ENCODE data around the gene ADARB2. TPM values are rescaled to one million over a fixed set of nuclear protein-coding genes. Genes with fewer than 3 reads are reported as not detected.

Gene ADARB2
- total RNA-seq, 1 donor from 2014 or later, result 0.37 TPM

DNA sequence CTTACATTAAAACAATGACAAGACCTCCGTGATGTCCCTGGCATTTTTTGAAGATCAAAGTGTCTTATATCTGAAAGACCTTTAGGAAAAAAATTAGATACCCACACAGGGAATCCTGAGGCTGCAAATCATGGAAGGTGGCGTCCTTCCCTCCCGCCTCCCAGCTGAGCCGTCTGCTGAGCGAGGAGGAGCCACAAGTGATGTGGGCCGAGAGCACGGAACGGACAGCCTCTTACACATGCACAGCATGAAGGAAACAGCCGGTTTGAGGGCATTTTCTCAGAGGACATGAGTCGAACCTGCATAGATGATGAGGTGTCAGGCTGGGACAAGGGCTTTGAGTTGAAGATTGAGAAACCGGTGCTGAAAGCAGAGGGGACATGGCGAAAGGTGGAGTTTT, 163.3 kb downstream of the ADARB2 start:
- intact Hi-C loops (cut with micrococcal nuclease), result no loop called here

DNA sequence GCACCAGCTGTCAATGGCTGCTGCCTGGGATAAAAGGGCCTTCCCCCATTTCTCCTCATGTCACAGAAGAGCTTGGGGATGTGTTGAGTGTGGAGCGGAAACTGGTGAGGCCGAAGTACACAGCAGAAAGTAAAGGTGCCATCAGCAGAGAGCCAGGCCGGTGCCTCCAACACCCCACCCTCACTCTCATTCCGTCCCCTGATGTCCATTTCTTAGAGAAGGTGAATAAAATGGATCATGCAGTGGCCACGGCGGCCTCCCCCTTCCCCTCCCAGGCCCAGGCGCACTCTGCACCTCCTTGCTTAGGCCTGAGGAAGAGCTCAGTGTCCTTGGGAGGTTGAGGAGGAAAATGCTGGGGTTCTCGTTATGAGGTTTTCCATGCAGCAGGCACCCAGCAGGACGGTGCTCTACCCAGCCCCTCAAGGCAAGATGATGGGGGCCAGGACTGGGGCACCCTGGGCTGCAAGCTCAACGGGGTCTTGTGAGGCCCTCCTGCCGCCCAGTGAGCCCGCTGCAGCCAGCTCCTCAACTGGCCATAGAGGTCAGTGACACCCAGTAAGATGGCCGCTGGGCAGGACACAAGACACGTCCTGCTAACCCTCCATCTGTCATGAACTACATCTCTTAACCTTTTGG, 163.9 kb downstream of the ADARB2 start:
- intact Hi-C loops (cut with micrococcal nuclease), result no loop called here

DNA sequence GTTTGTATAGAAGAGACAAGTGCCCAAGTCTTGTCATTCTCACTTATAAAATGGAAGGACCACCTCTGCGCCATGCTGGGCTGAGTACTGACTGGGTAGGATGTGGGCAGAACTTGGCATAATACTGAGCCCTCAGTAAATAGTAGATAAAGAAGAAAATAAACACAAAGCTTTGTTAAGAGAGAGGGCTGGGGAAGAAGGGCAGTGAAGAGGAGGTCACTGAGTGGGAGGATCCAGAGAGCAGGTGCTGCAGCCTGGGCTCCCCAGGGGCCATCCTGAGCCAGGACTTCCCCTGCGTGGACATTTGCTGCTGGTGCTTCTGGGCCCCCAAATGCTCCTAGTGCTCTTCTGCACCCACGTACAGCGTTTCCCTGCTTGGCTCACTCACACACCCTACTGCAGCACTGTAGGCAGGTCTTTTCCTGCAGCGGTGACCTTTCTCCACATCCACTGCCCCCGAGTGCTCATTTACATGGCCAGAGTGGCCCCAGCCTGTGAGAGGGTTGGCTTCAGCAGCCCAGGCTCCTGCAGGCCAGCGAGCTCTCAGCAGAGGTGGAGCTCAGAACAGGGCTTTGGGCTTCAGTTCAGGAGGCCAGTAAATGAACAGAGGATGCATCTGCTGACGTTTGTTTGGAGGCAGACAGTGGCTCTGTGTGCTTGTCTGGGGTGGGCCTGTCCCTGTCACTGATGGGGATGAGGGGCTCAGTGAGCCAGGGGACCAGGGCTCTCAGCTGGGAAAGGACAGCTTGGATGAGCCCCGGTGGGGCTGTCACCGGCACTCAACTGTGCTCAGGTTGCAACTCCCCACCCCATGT, 164.6 kb downstream of the ADARB2 start:
- intact Hi-C loops (cut with micrococcal nuclease), result no loop called here

DNA sequence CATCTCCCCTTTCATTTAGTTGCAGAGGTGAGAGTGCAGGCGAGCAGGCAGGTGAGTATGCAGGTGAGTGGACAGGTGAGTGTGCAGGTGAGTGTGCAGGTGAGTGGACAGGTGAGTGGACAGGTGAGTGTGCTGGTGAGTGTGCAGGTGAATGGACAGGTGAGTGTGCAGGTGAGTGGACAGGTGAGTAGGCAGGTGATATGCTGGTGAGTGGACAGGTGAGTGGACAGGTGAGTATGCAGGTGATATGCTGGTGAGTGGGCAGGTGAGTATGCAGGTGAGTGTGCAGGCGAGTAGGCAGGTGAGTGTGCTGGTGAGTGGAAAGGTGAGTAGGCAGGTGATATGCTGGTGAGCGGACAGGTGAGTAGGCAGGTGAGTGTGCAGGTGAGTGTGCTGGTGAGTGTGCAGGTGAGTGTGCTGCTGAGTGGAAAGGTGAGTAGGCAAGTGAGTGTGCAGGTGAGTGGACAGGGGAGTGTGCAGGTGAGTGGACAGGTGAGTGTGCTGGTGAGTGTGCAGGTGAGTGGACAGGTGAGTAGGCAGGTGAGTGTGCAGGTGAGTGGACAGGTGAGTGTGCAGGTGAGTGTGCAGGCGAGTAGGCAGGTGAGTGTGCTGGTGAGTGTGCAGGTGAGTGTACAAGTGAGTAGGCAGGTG, 165.6 kb downstream of the ADARB2 start:
- intact Hi-C loops (cut with micrococcal nuclease), result no loop called here

- intact Hi-C loops (cut with micrococcal nuclease), result no loop called here
Measured at GRCh38 chr10:1570416-1571051, 166.8 kb downstream of the ADARB2 start.

- intact Hi-C loops (cut with micrococcal nuclease), result no loop called here
Measured at GRCh38 chr10:1569208-1569607, 168.1 kb downstream of the ADARB2 start.

DNA sequence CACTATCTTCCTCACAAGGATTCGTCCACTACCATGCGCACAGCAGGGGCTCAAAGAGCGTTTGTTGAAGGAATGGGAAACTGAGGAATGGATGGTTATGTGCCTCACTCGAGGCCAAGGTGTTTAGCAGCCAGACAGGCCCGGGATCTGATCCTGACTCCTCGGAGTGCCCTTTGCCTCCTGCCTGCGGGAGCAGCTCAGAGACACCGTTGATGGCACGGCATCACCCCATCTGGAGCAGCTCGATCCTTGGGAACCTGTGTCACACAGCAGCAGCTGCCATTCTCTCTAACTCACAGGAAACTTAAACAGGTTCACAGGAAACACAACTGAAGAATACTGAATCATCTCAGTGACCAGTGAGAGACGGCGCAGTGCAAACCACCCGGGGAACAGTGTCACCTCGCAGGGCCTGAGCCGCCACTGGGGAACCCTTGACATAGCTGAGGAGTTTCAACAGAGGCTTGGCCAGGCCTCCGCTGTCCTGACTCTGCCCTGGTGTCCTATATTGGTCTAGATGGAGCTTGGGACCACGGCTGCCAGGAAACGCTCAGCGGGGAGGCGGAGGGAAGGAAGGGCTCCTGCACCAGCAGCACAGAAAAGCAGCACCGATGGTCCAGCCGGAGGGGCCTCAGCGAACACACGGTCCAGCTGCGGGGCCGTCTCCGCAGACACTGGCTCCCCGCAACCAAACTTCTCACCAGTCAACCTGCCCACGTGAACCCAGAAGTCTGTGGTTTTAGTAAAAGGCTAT, 169.4 kb downstream of the ADARB2 start:
- intact Hi-C loops (cut with micrococcal nuclease), result no loop called here

DNA sequence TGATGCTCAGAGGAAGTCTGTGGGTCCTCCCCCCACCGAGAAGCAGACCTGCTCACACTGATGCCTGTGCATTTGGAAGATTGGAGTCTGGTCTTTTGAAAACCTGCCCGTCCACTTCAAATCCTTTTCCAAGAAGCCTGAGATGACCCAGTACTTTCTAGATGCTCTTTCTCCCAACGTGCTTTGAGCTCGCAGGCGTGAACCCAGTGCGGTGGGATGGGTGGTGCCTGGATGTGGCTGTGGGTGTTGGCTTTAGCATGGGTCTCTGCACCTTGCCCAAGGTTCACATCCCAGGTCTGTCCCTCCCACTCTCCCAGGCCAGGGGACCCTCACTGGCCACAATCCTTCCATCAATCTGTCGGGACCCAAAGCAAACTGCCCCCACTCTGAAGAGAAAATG, 170.2 kb downstream of the ADARB2 start:
- intact Hi-C loops (cut with micrococcal nuclease), result no loop called here

GRCh38 chr10:1564791-1565190, 172.5 kb downstream of the ADARB2 start:
- intact Hi-C loops (cut with micrococcal nuclease), result no loop called here

GRCh38 chr10:1563028-1563427, 174.3 kb downstream of the ADARB2 start:
- intact Hi-C loops (cut with micrococcal nuclease), result no loop called here

GRCh38 chr10:1561731-1562337, 175.5 kb downstream of the ADARB2 start:
- intact Hi-C loops (cut with micrococcal nuclease), result no loop called here

GRCh38 chr10:1560535-1561192, 176.7 kb downstream of the ADARB2 start:
- intact Hi-C loops (cut with micrococcal nuclease), result no loop called here

DNA sequence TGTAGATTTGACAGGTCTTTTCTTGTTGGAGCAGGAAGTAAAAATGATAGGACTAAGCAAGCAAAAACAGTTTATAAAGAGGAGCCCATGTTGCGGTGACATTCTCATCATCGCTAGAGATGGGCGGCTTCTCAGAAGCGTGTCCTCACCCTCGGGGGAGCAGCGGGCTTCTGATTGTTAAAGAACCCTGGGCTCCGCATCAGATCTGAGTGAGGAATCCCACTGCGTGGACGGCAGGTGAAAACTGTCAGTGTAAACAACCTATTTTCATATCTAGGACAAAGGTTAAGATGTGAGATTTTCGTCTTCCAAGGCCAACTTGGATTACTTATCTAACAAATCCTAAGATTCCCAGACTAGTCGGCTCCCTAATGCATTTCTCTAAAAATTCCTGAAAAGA, 177.6 kb downstream of the ADARB2 start:
- intact Hi-C loops (cut with micrococcal nuclease), result no loop called here

GRCh38 chr10:1559311-1559710, 178.0 kb downstream of the ADARB2 start:
- intact Hi-C loops (cut with micrococcal nuclease), result no loop called here

DNA sequence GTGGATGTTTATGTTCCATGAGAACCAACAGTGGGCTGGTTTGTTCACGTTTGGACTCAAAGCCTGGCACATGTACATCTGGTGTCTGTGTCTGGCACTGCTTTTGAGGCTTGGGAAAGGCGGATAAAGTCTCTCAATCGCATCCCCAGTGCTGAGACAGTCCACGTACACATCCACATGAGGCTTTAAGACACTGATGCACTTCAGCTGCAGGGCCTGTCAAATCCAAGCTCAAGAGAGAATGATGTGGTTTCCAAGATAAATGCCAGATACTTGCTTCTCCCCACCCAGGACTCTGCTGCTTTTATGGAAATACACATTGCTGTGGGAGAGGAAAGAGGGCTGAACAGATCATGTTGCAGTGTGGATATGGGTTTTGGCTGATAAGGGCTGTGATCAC, 178.4 kb downstream of the ADARB2 start:
- intact Hi-C loops (cut with micrococcal nuclease), result no loop called here

DNA sequence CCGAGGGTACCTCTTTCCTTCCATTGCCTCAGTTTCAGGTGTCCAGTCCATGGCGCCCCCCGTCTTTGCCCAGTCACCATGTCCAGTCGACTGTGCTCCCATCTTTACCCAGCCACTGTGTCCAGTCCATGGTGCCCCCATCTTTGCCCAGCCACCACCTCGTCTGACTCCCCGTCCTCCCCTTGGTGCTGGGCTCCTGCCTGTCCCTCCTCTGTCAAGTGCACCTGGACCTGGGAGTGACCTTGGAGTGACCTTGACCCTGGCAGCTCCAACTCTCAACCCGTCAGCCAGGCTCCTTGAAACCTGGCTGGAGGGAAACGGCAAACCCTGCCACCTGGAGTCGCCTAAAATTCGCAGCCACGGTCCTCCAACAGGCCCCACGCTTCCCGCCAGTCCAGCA, 180.2 kb downstream of the ADARB2 start:
- intact Hi-C loops (cut with micrococcal nuclease), result no loop called here

- intact Hi-C loops (cut with micrococcal nuclease), result no loop called here
Measured at GRCh38 chr10:1556496-1556895, 180.8 kb downstream of the ADARB2 start.

GRCh38 chr10:1553951-1554350, 183.4 kb downstream of the ADARB2 start:
- intact Hi-C loops (cut with micrococcal nuclease), result no loop called here

DNA sequence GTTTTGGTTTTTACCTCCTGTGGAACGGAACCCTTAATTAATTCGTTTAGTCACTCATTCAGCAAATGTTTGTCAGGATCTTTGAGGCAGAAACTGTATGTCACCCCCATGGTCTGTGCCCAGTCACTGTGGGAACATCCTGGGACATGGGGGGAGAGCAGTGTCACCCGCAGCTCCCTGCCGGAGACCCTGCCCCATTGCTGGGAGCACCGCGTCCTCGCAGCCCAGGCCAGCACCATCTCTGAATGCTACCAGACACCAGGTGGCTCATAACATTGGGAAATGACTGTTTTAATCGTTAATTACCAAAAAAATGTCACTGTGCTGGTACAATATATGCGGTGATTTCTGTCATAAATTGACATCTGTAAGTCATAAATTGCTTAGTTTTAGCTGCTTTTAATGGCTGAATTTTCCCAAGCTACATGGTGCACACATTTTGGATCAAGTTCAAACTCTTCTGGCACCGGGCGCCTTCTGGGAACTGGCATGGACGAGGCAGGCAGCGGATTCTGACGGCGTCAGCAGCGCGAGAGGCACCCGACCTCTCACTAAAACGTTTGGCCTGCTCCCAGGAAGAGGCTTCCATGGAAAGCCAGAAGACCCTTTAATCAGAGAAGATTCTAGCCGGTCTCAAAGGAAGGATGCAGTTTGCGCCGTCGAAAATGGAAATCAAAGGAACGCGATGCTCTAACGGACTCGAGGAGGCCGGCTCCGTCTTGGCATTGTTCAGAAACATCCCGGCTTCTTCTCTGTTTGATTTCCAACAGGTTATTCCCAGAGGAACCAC, 184.2 kb downstream of the ADARB2 start:
- intact Hi-C loops (cut with micrococcal nuclease), result no loop called here

- intact Hi-C loops (cut with micrococcal nuclease), result no loop called here
Measured at GRCh38 chr10:1552406-1552805, 184.9 kb downstream of the ADARB2 start.
